HEK293T (cell line): ENCODE measurements around the gene PRMT3.

ENCODE experiments used
- ARNT ChIP-seq: fragments of 450-650 bp; IDR thresholded peaks from 2 replicates; pipeline ENCODE4 v1.6.1; 2017; ENCODE audit warnings: mild to moderate bottlenecking
- BHLHE40 ChIP-seq: fragments of 450-650 bp; IDR thresholded peaks from 2 replicates; pipeline ENCODE4 v1.6.1; 2016; ENCODE audit warnings: mild to moderate bottlenecking, moderate library complexity, borderline replicate concordance
- CTBP1 ChIP-seq: fragments of 450-650 bp; IDR thresholded peaks from 2 replicates; pipeline ENCODE4 v1.6.1; 2016; ENCODE audit warnings: borderline replicate concordance
- FOXM1 ChIP-seq: fragments of 450-650 bp; IDR thresholded peaks from 2 replicates; pipeline ENCODE4 v1.6.1; 2017; ENCODE audit warnings: mild to moderate bottlenecking, borderline replicate concordance
- L3MBTL2 ChIP-seq: fragments of 450-650 bp; conservative IDR thresholded peaks from 2 replicates; pipeline ENCODE4 v1.6.1; 2016; ENCODE audit warnings: mild to moderate bottlenecking
- LEF1 ChIP-seq: fragments of 450-650 bp; IDR thresholded peaks from 2 replicates; pipeline ENCODE4 v1.6.1; 2017; ENCODE audit warnings: mild to moderate bottlenecking, borderline replicate concordance
- SP1 ChIP-seq: fragments of 450-650 bp; IDR thresholded peaks from 2 replicates; pipeline ENCODE4 v1.6.1; 2017
- TARDBP ChIP-seq: fragments of 450-650 bp; IDR thresholded peaks from 2 replicates; pipeline ENCODE4 v1.6.1; 2016
- TF ChIP-seq, protein P1 (sequence below): fragments of 450-650 bp; IDR thresholded peaks from 2 replicates; pipeline ENCODE4 v1.6.1; 2016

GRCh38 chr11:20407344-20407743, 19.8 kb downstream of the PRMT3 start:
- no peak for TF ChIP-seq CTBP1
- no peak for TF ChIP-seq SP1
- no peak for TF ChIP-seq L3MBTL2
- TF ChIP-seq, protein P1, sequence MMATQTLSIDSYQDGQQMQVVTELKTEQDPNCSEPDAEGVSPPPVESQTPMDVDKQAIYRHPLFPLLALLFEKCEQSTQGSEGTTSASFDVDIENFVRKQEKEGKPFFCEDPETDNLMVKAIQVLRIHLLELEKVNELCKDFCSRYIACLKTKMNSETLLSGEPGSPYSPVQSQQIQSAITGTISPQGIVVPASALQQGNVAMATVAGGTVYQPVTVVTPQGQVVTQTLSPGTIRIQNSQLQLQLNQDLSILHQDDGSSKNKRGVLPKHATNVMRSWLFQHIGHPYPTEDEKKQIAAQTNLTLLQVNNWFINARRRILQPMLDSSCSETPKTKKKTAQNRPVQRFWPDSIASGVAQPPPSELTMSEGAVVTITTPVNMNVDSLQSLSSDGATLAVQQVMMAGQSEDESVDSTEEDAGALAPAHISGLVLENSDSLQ, result no peak
- no peak for TF ChIP-seq ARNT
- TF ChIP-seq TARDBP, result no peak
- no peak for TF ChIP-seq LEF1
- no peak for TF ChIP-seq FOXM1
- no peak for TF ChIP-seq BHLHE40
